IMR-90 (cell line): ENCODE results near the gene IL22. TPM values are rescaled to one million over a fixed set of nuclear protein-coding genes. Genes with fewer than 3 reads are reported as not detected.

Source experiments
- polyA plus RNA-seq, 3 experiments: library from polyadenylated mRNA; depleted of rRNA; stranded (reverse); fragments of >200 nt; gene quantifications; 2 replicates each; pipeline ENCODE4 v1.2.3, GENCODE V29; 2012; ENCODE audit warnings: low replicate concordance in 1 of 3
- total RNA-seq: library from RNA; depleted of rRNA; stranded (reverse); fragments of >200 nt; gene quantifications from 2 replicates; pipeline ENCODE4 v1.2.3, GENCODE V29; 2012; rRNA removed

IL22 gene
- total and polyA plus RNA-seq, 2 of the 4 experiments (the other 2 are of a cell fraction) = not detected

Other genes starting within 250 kb of the IL22 start
- not detected in 2 replicates for gene IFNG, start 93.9 kb downstream of the IL22 start, total RNA-seq
- gene IFNG, start 93.9 kb downstream of the IL22 start, polyA plus RNA-seq (2012; rRNA removed) = not detected in 2 replicates
- gene IL26, start 27.8 kb downstream of the IL22 start, total RNA-seq = not detected in 2 replicates
- not detected in 2 replicates for gene IL26, start 27.8 kb downstream of the IL22 start, polyA plus RNA-seq (2012; rRNA removed)
- gene MDM1, start 78.8 kb upstream of the IL22 start, total RNA-seq = 5.6 and 7.8 TPM in 2 replicates
- gene MDM1, start 78.8 kb upstream of the IL22 start, polyA plus RNA-seq (2012; rRNA removed) = 4.8 and 5.7 TPM in 2 replicates